Endodermal cell (in vitro differentiated cells): Measurements from ENCODE around the gene SLC38A10. TPM values are rescaled to one million over a fixed set of nuclear protein-coding genes. Genes with fewer than 3 reads are reported as not detected.

Experiments
- DNase-seq: peaks from one replicate; pipeline ENCODE4 v3.0.0-alpha.2; 2017
- H3K27ac ChIP-seq: 2 replicates; pipeline ENCODE4 v1.5.1; 2013; ENCODE audit warnings: mild to moderate bottlenecking, low read depth, low read length, moderate library complexity
- H3K27me3 ChIP-seq: 2 replicates; pipeline ENCODE4 v1.6.1; 2013; ENCODE audit warnings: mild to moderate bottlenecking, low read length, moderate library complexity; ENCODE audit not compliant: insufficient read depth, control insufficient read depth, poor library complexity, severe bottlenecking
- H3K36me3 ChIP-seq: 2 replicates; pipeline ENCODE4 v1.7.0; 2013; ENCODE audit warnings: mild to moderate bottlenecking, low read length, moderate library complexity; ENCODE audit not compliant: control insufficient read depth, insufficient read depth
- H3K4me1 ChIP-seq: one replicate; pipeline ENCODE4 v1.7.0; 2013; ENCODE audit warnings: low read length; ENCODE audit not compliant: control insufficient read depth, insufficient read depth
- H3K4me3 ChIP-seq: 2 replicates; pipeline ENCODE4 v1.5.1; 2013; ENCODE audit warnings: mild to moderate bottlenecking, low read length, moderate library complexity
- H3K9ac ChIP-seq: 2 replicates; pipeline ENCODE4 v1.6.1; 2013; ENCODE audit warnings: mild to moderate bottlenecking, low read length, moderate library complexity; ENCODE audit not compliant: poor library complexity, severe bottlenecking; ENCODE audit errors: extremely low read depth
- H3K9me3 ChIP-seq: 2 replicates; pipeline ENCODE4 v1.6.1; 2013; ENCODE audit warnings: mild to moderate bottlenecking, low read length, moderate library complexity; ENCODE audit not compliant: control insufficient read depth
- H3K27ac Mint-ChIP-seq: 2 replicates; pipeline ENCODE4 v1.8.0; 2020; ENCODE audit warnings: mixed read lengths
- H3K27me3 Mint-ChIP-seq: 2 replicates; pipeline ENCODE4 v1.8.0; 2021; ENCODE audit warnings: mild to moderate bottlenecking, mixed read lengths; ENCODE audit not compliant: insufficient read depth
- H3K36me3 Mint-ChIP-seq: 2 replicates; pipeline ENCODE4 v1.8.0; 2020; ENCODE audit warnings: low read depth, mixed read lengths
- H3K4me1 Mint-ChIP-seq: 2 replicates; pipeline ENCODE4 v1.8.0; 2020; ENCODE audit warnings: mixed read lengths
- H3K4me3 Mint-ChIP-seq: 2 replicates; pipeline ENCODE4 v1.8.0; 2020; ENCODE audit warnings: mild to moderate bottlenecking, moderate library complexity, mixed read lengths
- H3K9me3 Mint-ChIP-seq: 2 replicates; pipeline ENCODE4 v1.8.0; 2020; ENCODE audit warnings: mild to moderate bottlenecking, mixed read lengths
- WGBS, 2 experiments: methylation state at CpG; one replicate each; pipeline versions ENCODE4 v1.1.5 to v1.1.7; 2013; ENCODE audit warnings: missing lambda C conversion rate in 2 of 2, mixed read lengths in 1 of 2; ENCODE audit not compliant: insufficient coverage in 1 of 2, insufficient read length in 1 of 2; 5-methylcytosine and 5-hydroxymethylcytosine counted together
- total RNA-seq, 2 donors: library from RNA; stranded (reverse); fragmentation: NEBNext Ultra II Directional in 1 of 2; extraction: Animal tissue kit (Norgen Biotek cat#: 25700) in 1 of 2; gene quantifications; 2 replicates in 1 of 2; 3 replicates in 1 of 2; pipeline ENCODE4 v1.2.1, GENCODE V29; 2021
- TF ChIP-seq, protein P1 (sequence below): fragments of 200-600 bp; sonication (generic); conservative IDR thresholded peaks from 2 replicates; pipeline ENCODE4 v1.5.0; 2021; ENCODE audit warnings: antibody characterized with exemption, mild to moderate bottlenecking

Gene SLC38A10
- total RNA-seq, 2 donors from 2014 or later: 60.2 to 90.3 TPM

DNA sequence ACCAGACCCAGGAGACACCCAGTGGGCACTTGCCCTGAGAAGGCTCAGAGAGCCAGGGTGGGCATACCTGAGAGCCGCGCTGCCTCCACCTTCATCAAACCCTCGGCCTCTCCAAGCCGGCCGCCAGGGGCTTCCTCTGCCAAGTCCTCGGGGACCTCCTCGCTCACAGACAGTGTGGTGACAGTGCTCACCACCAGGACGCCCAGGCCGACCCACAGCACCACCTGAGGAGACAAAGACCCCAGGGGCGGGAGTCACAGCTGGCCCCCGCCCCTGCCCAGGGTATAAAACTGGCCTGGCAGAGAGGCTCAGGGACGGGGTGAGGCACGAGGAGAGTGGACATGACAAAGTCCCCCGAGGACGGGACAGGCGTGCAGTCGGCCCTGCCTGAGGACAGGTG lies 34.9 kb downstream of the SLC38A10 start:
- 95 to 96% methylated on average over 12 to 17 of the region's 17 CpGs for WGBS, 2 experiments
- H3K27ac ChIP-seq: no peak overlapping the region
- no peaks in the 10 kb centered on the region for H3K27me3 ChIP-seq
- no peak overlapping the region for H3K4me3 ChIP-seq
- Mint-ChIP-seq H3K36me3 (peaks cover 30% of the 10 kb centered on the region), H3K27ac (no peak overlapping the region), H3K4me1 (no peaks in the 10 kb centered on the region), H3K27me3 (no peaks in the 10 kb centered on the region), H3K9me3 (no peaks in the 10 kb centered on the region), H3K4me3 (no peak overlapping the region)
- no peak for DNase-seq
- H3K9ac ChIP-seq: no peak overlapping the region
- no peaks in the 10 kb centered on the region for H3K9me3 ChIP-seq
- H3K36me3 ChIP-seq: peaks cover 5% of the 10 kb centered on the region
- no peaks in the 10 kb centered on the region for H3K4me1 ChIP-seq
- TF ChIP-seq, protein P1, sequence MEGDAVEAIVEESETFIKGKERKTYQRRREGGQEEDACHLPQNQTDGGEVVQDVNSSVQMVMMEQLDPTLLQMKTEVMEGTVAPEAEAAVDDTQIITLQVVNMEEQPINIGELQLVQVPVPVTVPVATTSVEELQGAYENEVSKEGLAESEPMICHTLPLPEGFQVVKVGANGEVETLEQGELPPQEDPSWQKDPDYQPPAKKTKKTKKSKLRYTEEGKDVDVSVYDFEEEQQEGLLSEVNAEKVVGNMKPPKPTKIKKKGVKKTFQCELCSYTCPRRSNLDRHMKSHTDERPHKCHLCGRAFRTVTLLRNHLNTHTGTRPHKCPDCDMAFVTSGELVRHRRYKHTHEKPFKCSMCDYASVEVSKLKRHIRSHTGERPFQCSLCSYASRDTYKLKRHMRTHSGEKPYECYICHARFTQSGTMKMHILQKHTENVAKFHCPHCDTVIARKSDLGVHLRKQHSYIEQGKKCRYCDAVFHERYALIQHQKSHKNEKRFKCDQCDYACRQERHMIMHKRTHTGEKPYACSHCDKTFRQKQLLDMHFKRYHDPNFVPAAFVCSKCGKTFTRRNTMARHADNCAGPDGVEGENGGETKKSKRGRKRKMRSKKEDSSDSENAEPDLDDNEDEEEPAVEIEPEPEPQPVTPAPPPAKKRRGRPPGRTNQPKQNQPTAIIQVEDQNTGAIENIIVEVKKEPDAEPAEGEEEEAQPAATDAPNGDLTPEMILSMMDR: peak; percentile 38

DNA sequence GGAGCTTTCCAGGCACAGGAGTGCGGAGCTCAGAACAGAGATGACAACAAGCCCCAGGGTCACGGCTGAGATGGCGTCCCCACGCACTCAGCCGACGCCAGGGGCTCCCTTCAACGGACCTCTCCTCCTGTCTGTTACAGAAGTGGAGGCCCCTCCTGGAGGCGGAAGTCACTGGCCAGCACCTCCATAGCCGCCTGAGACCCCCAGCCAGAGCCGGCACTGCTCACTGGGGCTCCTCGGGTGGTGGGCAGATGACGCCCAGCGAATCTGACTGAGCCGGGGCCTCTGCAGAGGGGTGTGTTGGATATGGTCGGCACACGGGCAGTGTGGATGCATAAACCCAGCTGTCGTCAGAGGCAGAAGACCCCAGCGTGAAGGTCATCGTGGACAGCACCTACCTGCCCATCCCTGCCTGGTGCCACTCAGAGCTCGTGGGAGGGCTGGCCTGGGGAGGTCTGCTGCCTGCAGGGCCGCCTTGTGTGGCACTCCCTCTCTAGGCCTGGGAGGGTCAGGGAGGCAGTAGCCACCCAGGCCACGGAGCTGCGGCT lies 36.0 kb downstream of the SLC38A10 start:
- H3K9ac ChIP-seq: no peak overlapping the region
- no peak for DNase-seq
- no peak overlapping the region for H3K4me3 Mint-ChIP-seq
- H3K36me3 Mint-ChIP-seq: peaks cover 21% of the 10 kb centered on the region
- H3K27me3 Mint-ChIP-seq: no peaks in the 10 kb centered on the region
- no peaks in the 10 kb centered on the region for H3K9me3 ChIP-seq
- no peak overlapping the region for H3K4me3 ChIP-seq
- no peaks in the 10 kb centered on the region for H3K4me1 ChIP-seq
- 94% methylated on average over 12 to 23 of the region's 23 CpGs for WGBS, 2 experiments
- TF ChIP-seq, protein P1: no peak
- H3K4me1 Mint-ChIP-seq: peaks cover 3% of the 10 kb centered on the region
- H3K27ac ChIP-seq: no peak overlapping the region
- no peak overlapping the region for H3K27ac Mint-ChIP-seq
- peaks cover 5% of the 10 kb centered on the region for H3K36me3 ChIP-seq
- no peaks in the 10 kb centered on the region for H3K9me3 Mint-ChIP-seq
- no peaks in the 10 kb centered on the region for H3K27me3 ChIP-seq

DNA sequence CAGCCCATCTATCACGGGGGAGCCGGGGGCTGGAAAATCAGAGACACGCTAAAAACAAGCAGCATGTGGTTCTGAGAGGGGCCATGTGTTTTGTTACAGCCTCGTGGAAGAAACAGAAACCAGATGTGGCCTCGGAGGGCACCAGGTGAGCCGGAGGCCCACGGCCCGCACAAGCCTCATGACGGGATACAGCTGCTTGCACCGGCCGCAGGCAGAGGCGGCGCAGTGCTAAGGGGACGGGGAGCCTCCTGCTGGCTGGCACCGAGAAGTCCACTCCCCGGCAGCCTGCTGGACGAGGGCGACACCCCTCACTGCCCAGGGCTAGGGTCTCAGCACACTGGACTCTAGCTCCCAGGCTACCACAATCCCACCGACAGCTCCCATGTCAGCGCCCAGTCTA lies 36.8 kb downstream of the SLC38A10 start:
- Mint-ChIP-seq H3K4me1 (peaks cover 3% of the 10 kb centered on the region), H3K9me3 (no peaks in the 10 kb centered on the region), H3K36me3 (peaks cover 27% of the 10 kb centered on the region), H3K27me3 (no peaks in the 10 kb centered on the region), H3K27ac (no peak overlapping the region), H3K4me3 (no peak overlapping the region)
- Histone ChIP-seq H3K27me3 (no peaks in the 10 kb centered on the region), H3K27ac (peak overlapping the region; percentile 32), H3K36me3 (peaks cover 5% of the 10 kb centered on the region), H3K4me3 (no peak overlapping the region), H3K9ac (no peak overlapping the region), H3K4me1 (no peaks in the 10 kb centered on the region), H3K9me3 (no peaks in the 10 kb centered on the region)
- DNase-seq: peak; percentile 75
- TF ChIP-seq, protein P1: peak; percentile 52
- WGBS, 2 experiments: 85 to 91% methylated on average over 12 to 20 of the region's 20 CpGs
